CD4-positive, CD25-positive, alpha-beta regulatory T cell (primary cell): ENCODE data around the gene GNAI2. TPM values are rescaled to one million over a fixed set of nuclear protein-coding genes. Genes with fewer than 3 reads are reported as not detected.
"Not testable (repeated sequence)": the region's sequence is repeated elsewhere in the genome, so short reads cannot be mapped to it uniquely, and the experiment has no call there.

Experiments used
- ATAC-seq, 2 donors: fragments of 150-1000 bp; cut with Tn5 transposase; one replicate each; pipeline ENCODE4 v1.10.0; 2021; ENCODE audit warnings: low read depth in 2 of 2, moderate number of reproducible peaks in 2 of 2, moderate library complexity in 1 of 2
- DNase-seq, 3 donors: peaks; one replicate each; pipeline versions ENCODE4 v3.0.0 to v3.0.0-alpha.2; 2012 to 2022; ENCODE audit warnings: mixed read lengths in 1 of 3
- H3K27ac ChIP-seq: one replicate; pipeline ENCODE4 v1.7.0; 2013; ENCODE audit warnings: mild to moderate bottlenecking, low read length; ENCODE audit not compliant: insufficient read depth, poor library complexity, severe bottlenecking
- H3K27me3 ChIP-seq: one replicate; pipeline ENCODE4 v1.7.0; 2013; ENCODE audit warnings: low read length; ENCODE audit not compliant: control insufficient read depth, insufficient read depth
- H3K36me3 ChIP-seq: one replicate; pipeline ENCODE4 v1.7.0; 2013; ENCODE audit warnings: mild to moderate bottlenecking, low read length, moderate library complexity; ENCODE audit not compliant: control insufficient read depth, insufficient read depth
- H3K4me1 ChIP-seq: 2 replicates; pipeline ENCODE4 v1.7.0; 2013; ENCODE audit warnings: mild to moderate bottlenecking, low read length; ENCODE audit not compliant: insufficient read depth, control insufficient read depth, poor library complexity, severe bottlenecking
- H3K4me3 ChIP-seq: one replicate; pipeline ENCODE4 v1.7.0; 2013; ENCODE audit warnings: low read depth, mild to moderate bottlenecking, low read length, moderate library complexity
- H3K9me3 ChIP-seq, 2 experiments: 1 replicate in 1 of 2; 2 replicates in 1 of 2; pipeline ENCODE4 v1.7.0; 2013; ENCODE audit warnings: low read length in 2 of 2, mild to moderate bottlenecking in 1 of 2, moderate library complexity in 1 of 2; ENCODE audit not compliant: control insufficient read depth in 2 of 2
- H3K27ac Mint-ChIP-seq, 3 donors: one replicate each; pipeline ENCODE4 v1.8.0; 2020 to 2022; ENCODE audit warnings: mild to moderate bottlenecking in 3 of 3, mixed read lengths in 3 of 3, moderate library complexity in 2 of 3
- H3K27me3 Mint-ChIP-seq: one replicate; pipeline ENCODE4 v1.8.0; 2022; ENCODE audit warnings: mild to moderate bottlenecking, mixed read lengths
- H3K36me3 Mint-ChIP-seq: one replicate; pipeline ENCODE4 v1.8.0; 2020; ENCODE audit warnings: mixed read lengths
- H3K4me1 Mint-ChIP-seq, 4 donors: one replicate each; pipeline ENCODE4 v1.8.0; 2020 to 2022; ENCODE audit warnings: mixed read lengths in 4 of 4, mild to moderate bottlenecking in 1 of 4
- H3K4me3 Mint-ChIP-seq, 4 donors: one replicate each; pipeline ENCODE4 v1.8.0; 2020 to 2022; ENCODE audit warnings: mild to moderate bottlenecking in 4 of 4, mixed read lengths in 4 of 4, moderate library complexity in 3 of 4
- H3K9me3 Mint-ChIP-seq, 7 donors: one replicate each; pipeline ENCODE4 v1.8.0; 2020 to 2022; ENCODE audit warnings: mixed read lengths in 7 of 7, mild to moderate bottlenecking in 3 of 7, moderate library complexity in 2 of 7
- polyA plus RNA-seq, 4 donors: library from polyadenylated mRNA; unstranded; fragments of 300-500 nt; fragmentation: Illumina TruSeq; gene quantifications; one replicate each; pipeline ENCODE4 v1.2.3, GENCODE V29; 2021
- total RNA-seq: library from RNA; stranded (reverse); gene quantifications from one replicate; pipeline ENCODE4 v1.2.3, GENCODE V29; 2022

Gene GNAI2
- total and polyA plus RNA-seq, 5 donors from 2014 or later: 373 to 696 (median 572) TPM

- H3K4me3 Mint-ChIP-seq: no peak overlapping the region
- H3K27ac Mint-ChIP-seq: no peak overlapping the region
- ATAC-seq (no peak), DNase-seq (no peak)
- H3K4me3 ChIP-seq: no peak overlapping the region
- H3K4me1 ChIP-seq: peaks cover 16% of the 10 kb centered on the region
- peaks cover 5% of the 10 kb centered on the region for H3K27me3 ChIP-seq
- peaks cover 31% of the 10 kb centered on the region for H3K27me3 Mint-ChIP-seq
- H3K9me3 ChIP-seq: no peaks in the 10 kb centered on the region
- no peak overlapping the region for H3K27ac ChIP-seq
- H3K9me3 Mint-ChIP-seq: no peaks in the 10 kb centered on the region
- no peaks in the 10 kb centered on the region for H3K36me3 ChIP-seq
- H3K4me1 Mint-ChIP-seq: peaks cover 0 to 16% (median 2%) of the 10 kb centered on the region in 4 donors
- no peaks in the 10 kb centered on the region for H3K36me3 Mint-ChIP-seq
Observed at GRCh38 chr3:50279255-50280016, 43.4 kb downstream of the GNAI2 start.

- peaks cover 21% of the 10 kb centered on the region for H3K36me3 ChIP-seq
- ATAC-seq, H3K27ac ChIP-seq, H3K36me3 Mint-ChIP-seq, H3K9me3 ChIP-seq, H3K27me3 ChIP-seq, H3K27me3 Mint-ChIP-seq, H3K4me1 ChIP-seq, H3K4me3 ChIP-seq, H3K27ac Mint-ChIP-seq, DNase-seq, H3K9me3 Mint-ChIP-seq, H3K4me1 Mint-ChIP-seq, H3K4me3 Mint-ChIP-seq: not testable (repeated sequence)
Observed at GRCh38 chr3:50284121-50284520, 48.1 kb downstream of the GNAI2 start.

GRCh38 chr3:50286322-50287227 lies 50.6 kb downstream of the GNAI2 start:
- Histone ChIP-seq H3K4me3 (no peak overlapping the region), H3K27me3 (no peaks in the 10 kb centered on the region), H3K4me1 (peaks cover 5% of the 10 kb centered on the region), H3K36me3 (peaks cover 34% of the 10 kb centered on the region), H3K9me3 (no peaks in the 10 kb centered on the region), H3K27ac (no peak overlapping the region)
- H3K4me3 Mint-ChIP-seq: no peak overlapping the region
- H3K9me3 Mint-ChIP-seq: no peaks in the 10 kb centered on the region
- no peak for DNase-seq
- no peak for ATAC-seq
- no peak overlapping the region for H3K27ac Mint-ChIP-seq
- peaks cover 0 to 11% (median 2%) of the 10 kb centered on the region in 4 donors for H3K4me1 Mint-ChIP-seq
- H3K27me3 Mint-ChIP-seq: no peaks in the 10 kb centered on the region
- H3K36me3 Mint-ChIP-seq: peaks cover 4% of the 10 kb centered on the region

GRCh38 chr3:50287262-50287661 lies 51.3 kb downstream of the GNAI2 start:
- Histone ChIP-seq H3K27ac (no peak overlapping the region), H3K27me3 (no peaks in the 10 kb centered on the region), H3K4me1 (peaks cover 9% of the 10 kb centered on the region), H3K9me3 (no peaks in the 10 kb centered on the region), H3K36me3 (peaks cover 34% of the 10 kb centered on the region), H3K4me3 (no peak overlapping the region)
- Mint-ChIP-seq H3K4me1 (peaks cover 0 to 13% (median 3%) of the 10 kb centered on the region in 4 donors), H3K36me3 (peaks cover 4% of the 10 kb centered on the region), H3K27ac (no peak overlapping the region), H3K4me3 (peak overlapping the region in 2 of 4 donors; percentile 25 to 81), H3K9me3 (no peaks in the 10 kb centered on the region), H3K27me3 (no peaks in the 10 kb centered on the region)
- no peak for ATAC-seq
- DNase-seq: no peak

- no peaks in the 10 kb centered on the region for H3K9me3 ChIP-seq
- no peak overlapping the region for H3K27ac ChIP-seq
- no peak for ATAC-seq
- no peaks in the 10 kb centered on the region for H3K27me3 ChIP-seq
- no peak for DNase-seq
- Mint-ChIP-seq H3K36me3 (peaks cover 4% of the 10 kb centered on the region), H3K9me3 (no peaks in the 10 kb centered on the region), H3K27me3 (no peaks in the 10 kb centered on the region), H3K27ac (no peak overlapping the region), H3K4me1 (peaks cover 0 to 21% (median 10%) of the 10 kb centered on the region in 4 donors), H3K4me3 (peak overlapping the region in 1 of 4 donors; percentile 62)
- peaks cover 15% of the 10 kb centered on the region for H3K4me1 ChIP-seq
- peaks cover 34% of the 10 kb centered on the region for H3K36me3 ChIP-seq
- H3K4me3 ChIP-seq: no peak overlapping the region
Observed at GRCh38 chr3:50288387-50289007, 52.5 kb downstream of the GNAI2 start.

- H3K9me3 Mint-ChIP-seq: no peaks in the 10 kb centered on the region
Observed at GRCh38 chr3:50289130-50289529, 53.1 kb downstream of the GNAI2 start.

GRCh38 chr3:50290161-50290641 lies 54.2 kb downstream of the GNAI2 start:
- H3K4me3 Mint-ChIP-seq: peak overlapping the region; percentile 44 to 62 (median 60)
- ATAC-seq (no peak), DNase-seq (no peak)
- H3K27ac Mint-ChIP-seq: no peak overlapping the region
- no peaks in the 10 kb centered on the region for H3K27me3 Mint-ChIP-seq
- Histone ChIP-seq H3K9me3 (no peaks in the 10 kb centered on the region), H3K4me3 (no peak overlapping the region), H3K36me3 (peaks cover 34% of the 10 kb centered on the region), H3K4me1 (peaks cover 15% of the 10 kb centered on the region), H3K27ac (no peak overlapping the region), H3K27me3 (no peaks in the 10 kb centered on the region)
- H3K9me3 Mint-ChIP-seq: no peaks in the 10 kb centered on the region
- H3K36me3 Mint-ChIP-seq: peaks cover 4% of the 10 kb centered on the region
- peaks cover 0 to 21% (median 12%) of the 10 kb centered on the region in 4 donors for H3K4me1 Mint-ChIP-seq

More at GRCh38 chr3:50289130-50289529, 53.1 kb downstream of the GNAI2 start:
- no peak for ATAC-seq
- DNase-seq: no peak
- Mint-ChIP-seq H3K4me1 (peaks cover 0 to 21% (median 12%) of the 10 kb centered on the region in 4 donors), H3K27me3 (no peaks in the 10 kb centered on the region), H3K36me3 (peaks cover 4% of the 10 kb centered on the region), H3K27ac (no peak overlapping the region), H3K4me3 (peak overlapping the region in 2 of 4 donors; percentile 21 to 62)
- Histone ChIP-seq H3K4me3 (no peak overlapping the region), H3K27ac (no peak overlapping the region), H3K27me3 (no peaks in the 10 kb centered on the region), H3K4me1 (peaks cover 15% of the 10 kb centered on the region), H3K9me3 (no peaks in the 10 kb centered on the region), H3K36me3 (peaks cover 34% of the 10 kb centered on the region)
